NOMO-1 treated with dmso at 0.1 percent for 144 hours (cell line): Measurements from ENCODE around the gene MMP19.
"Not testable (repeated sequence)": the region's sequence is repeated elsewhere in the genome, so short reads cannot be mapped to it uniquely, and the experiment has no call there.

Source experiments
- DNase-seq: peaks from one replicate; lab custom pipeline; 2025; ENCODE audit not compliant: unreplicated experiment; lab: John Stamatoyannopoulos, UW

The MMP19 gene

GRCh38 chr12:55844961-55845360 lies 2.2 kb upstream of the MMP19 start:
- no peak for DNase-seq

- no peak for DNase-seq
Measured at GRCh38 chr12:55843431-55843830, 695 bp upstream of the MMP19 start.

GRCh38 chr12:55840581-55841351 lies 2.0 kb downstream of the MMP19 start:
- no peak for DNase-seq

GRCh38 chr12:55839345-55840140 lies 3.2 kb downstream of the MMP19 start:
- no peak for DNase-seq

GRCh38 chr12:55838361-55838760 lies 4.4 kb downstream of the MMP19 start:
- DNase-seq, result no peak

GRCh38 chr12:55834400-55834799 lies 8.3 kb downstream of the MMP19 start:
- DNase-seq, result not testable (repeated sequence)

GRCh38 chr12:55833056-55833455 lies 9.7 kb downstream of the MMP19 start:
- no peak for DNase-seq

- no peak for DNase-seq
Measured at GRCh38 chr12:55831447-55831815, 11.3 kb downstream of the MMP19 start.

- DNase-seq, result no peak
Measured at GRCh38 chr12:55830601-55831446, 11.9 kb downstream of the MMP19 start.

- DNase-seq, result no peak
Measured at GRCh38 chr12:55829967-55830600, 12.7 kb downstream of the MMP19 start.

- no peak for DNase-seq
Measured at GRCh38 chr12:55828357-55828756, 14.4 kb downstream of the MMP19 start.

- DNase-seq, result no peak
Measured at GRCh38 chr12:55827806-55828205, 14.9 kb downstream of the MMP19 start.

GRCh38 chr12:55824726-55825125 lies 18.0 kb downstream of the MMP19 start:
- DNase-seq, result no peak

- no peak for DNase-seq
Measured at GRCh38 chr12:55823419-55823818, 19.3 kb downstream of the MMP19 start.

GRCh38 chr12:55822228-55822627 lies 20.5 kb downstream of the MMP19 start:
- no peak for DNase-seq

- DNase-seq, result no peak
Measured at GRCh38 chr12:55820679-55821078, 22.1 kb downstream of the MMP19 start.

GRCh38 chr12:55818886-55819285 lies 23.9 kb downstream of the MMP19 start:
- no peak for DNase-seq

- DNase-seq, result peak; percentile 92
Measured at GRCh38 chr12:55818140-55818728, 24.5 kb downstream of the MMP19 start.

- peak; percentile 99 for DNase-seq
Measured at GRCh38 chr12:55817345-55818139, 25.2 kb downstream of the MMP19 start, which contains the start of the genes ORMDL2 and SARNP. TSS of gene ORMDL2 (plus strand) at chr12:55818041. CDS start at chr12:55819000, 959 bp downstream. TSS of gene SARNP (minus strand) at chr12:55817724. CDS start at chr12:55817701, 23 bp downstream.
